HEK293 (cell line): ENCODE results near the gene PITPNB.
A peak's percentile ranks its signal among the peaks of the same experiment; 100 is the strongest.

Source experiments
- CTCF ChIA-PET: fragments of 350-600 bp; formaldehyde crosslinking; extraction: SDS; loops from one replicate; lab custom pipeline; 2021; ENCODE audit warnings: antibody characterized with exemption; lab: Yijun Ruan, JAX
- POLR2A ChIA-PET: fragments of 300-600 bp; formaldehyde crosslinking; extraction: SDS; loops from one replicate; lab custom pipeline; 2020; ENCODE audit warnings: antibody characterized with exemption, inconsistent platforms; lab: Yijun Ruan, JAX
- H3K27ac ChIP-seq: fragments of 200-500 bp; sonication (Bioruptor generic); 2 replicates; pipeline ENCODE4 v1.5.1; 2014; ENCODE audit warnings: low read depth, low read length, control low read depth, inconsistent platforms; ENCODE audit errors: extremely low read depth
- H3K36me3 ChIP-seq, 2 experiments: fragments of 200-500 bp in 1 of 2; sonication (Bioruptor generic) in 1 of 2; 1 replicate in 1 of 2; 2 replicates in 1 of 2; pipeline ENCODE4 v1.5.1; 2014 to 2017; ENCODE audit warnings: inconsistent platforms in 2 of 2, low read length in 2 of 2; ENCODE audit not compliant: control insufficient read depth in 2 of 2, insufficient read depth in 1 of 2
- H3K4me1 ChIP-seq: fragments of 200-500 bp; sonication (Bioruptor generic); 2 replicates; pipeline ENCODE4 v1.5.1; 2014; ENCODE audit warnings: mild to moderate bottlenecking, low read length, inconsistent platforms; ENCODE audit not compliant: control insufficient read depth, insufficient read depth
- H3K4me3 ChIP-seq: 2 replicates; pipeline ENCODE4 v1.5.1; 2011; ENCODE audit warnings: low read depth, mild to moderate bottlenecking, control low read depth, low read length, moderate library complexity
- H3K9me3 ChIP-seq: fragments of 200-500 bp; sonication (Bioruptor generic); 2 replicates; pipeline ENCODE4 v1.5.1; 2014; ENCODE audit warnings: low read depth, low read length, inconsistent platforms; ENCODE audit not compliant: control insufficient read depth, insufficient read depth
- GFI1B ChIP-seq: fragments of 450-650 bp; formaldehyde crosslinking; IDR thresholded peaks from 2 replicates; pipeline ENCODE4 v1.5.1; 2016; ENCODE audit warnings: missing biosample characterization, missing genetic modification characterization
- KLF10 ChIP-seq: fragments of 450-650 bp; IDR thresholded peaks from 2 replicates; pipeline ENCODE4 v1.5.1; 2018; ENCODE audit warnings: missing biosample characterization, mild to moderate bottlenecking, missing genetic modification characterization
- PRDM6 ChIP-seq: fragments of 450-650 bp; formaldehyde crosslinking; IDR thresholded peaks from 2 replicates; pipeline ENCODE4 v1.5.1; 2017; ENCODE audit warnings: missing biosample characterization, missing genetic modification characterization
- SCRT1 ChIP-seq: fragments of 450-650 bp; formaldehyde crosslinking; IDR thresholded peaks from 2 replicates; pipeline ENCODE4 v1.5.1; 2016; ENCODE audit warnings: missing biosample characterization, missing genetic modification characterization, borderline replicate concordance
- SCRT2 ChIP-seq: fragments of 450-650 bp; formaldehyde crosslinking; IDR thresholded peaks from 2 replicates; pipeline ENCODE4 v1.5.1; 2016; ENCODE audit warnings: missing biosample characterization, missing genetic modification characterization
- WT1 ChIP-seq: fragments of 450-650 bp; formaldehyde crosslinking; IDR thresholded peaks from 2 replicates; pipeline ENCODE4 v1.5.1; 2016; ENCODE audit warnings: missing biosample characterization, missing genetic modification characterization
- ZBTB26 ChIP-seq: fragments of 450-650 bp; formaldehyde crosslinking; optimal IDR thresholded peaks from 2 replicates; pipeline ENCODE3; 2016; ENCODE audit warnings: missing biosample characterization, mild to moderate bottlenecking, missing genetic modification characterization
- ZFHX2 ChIP-seq: fragments of 450-650 bp; formaldehyde crosslinking; conservative IDR thresholded peaks from 2 replicates; pipeline ENCODE4 v1.5.1; 2016; ENCODE audit warnings: missing biosample characterization, missing genetic modification characterization
- ZIC2 ChIP-seq: fragments of 450-650 bp; formaldehyde crosslinking; IDR thresholded peaks from 2 replicates; pipeline ENCODE4 v1.5.1; 2016; ENCODE audit warnings: missing biosample characterization, missing genetic modification characterization
- ZNF10 ChIP-seq: fragments of 450-650 bp; formaldehyde crosslinking; IDR thresholded peaks from 2 replicates; pipeline ENCODE4 v1.5.1; 2017; ENCODE audit warnings: missing biosample characterization, missing genetic modification characterization
- ZNF157 ChIP-seq: fragments of 450-650 bp; formaldehyde crosslinking; IDR thresholded peaks from 2 replicates; pipeline ENCODE4 v1.5.1; 2016; ENCODE audit warnings: missing biosample characterization, missing genetic modification characterization
- ZNF18 ChIP-seq: fragments of 450-650 bp; formaldehyde crosslinking; IDR thresholded peaks from 2 replicates; pipeline ENCODE4 v1.5.1; 2016; ENCODE audit warnings: missing biosample characterization, missing genetic modification characterization
- ZNF335 ChIP-seq: fragments of 450-650 bp; formaldehyde crosslinking; conservative IDR thresholded peaks from 2 replicates; pipeline ENCODE4 v1.5.1; 2016; ENCODE audit warnings: missing biosample characterization, missing genetic modification characterization
- ZNF610 ChIP-seq: fragments of 450-650 bp; formaldehyde crosslinking; IDR thresholded peaks from 2 replicates; pipeline ENCODE4 v1.5.1; 2016; ENCODE audit warnings: missing biosample characterization, missing genetic modification characterization, borderline replicate concordance
- ZNF670 ChIP-seq: fragments of 450-650 bp; formaldehyde crosslinking; IDR thresholded peaks from 2 replicates; pipeline ENCODE4 v1.5.1; 2016; ENCODE audit warnings: missing biosample characterization, missing genetic modification characterization, low read depth
- ZNF704 ChIP-seq: fragments of 450-650 bp; formaldehyde crosslinking; IDR thresholded peaks from 2 replicates; pipeline ENCODE4 v1.5.1; 2016; ENCODE audit warnings: missing biosample characterization, missing genetic modification characterization
- ZNF768 ChIP-seq: fragments of 450-650 bp; formaldehyde crosslinking; IDR thresholded peaks from 2 replicates; pipeline ENCODE4 v1.5.1; 2018; ENCODE audit warnings: missing biosample characterization, mild to moderate bottlenecking, missing genetic modification characterization
- ZNF792 ChIP-seq: fragments of 450-650 bp; formaldehyde crosslinking; IDR thresholded peaks from 2 replicates; pipeline ENCODE4 v1.5.1; 2016; ENCODE audit warnings: missing biosample characterization, missing genetic modification characterization
- ZSCAN16 ChIP-seq: fragments of 450-650 bp; formaldehyde crosslinking; IDR thresholded peaks from 2 replicates; pipeline ENCODE4 v1.5.1; 2016; ENCODE audit warnings: missing biosample characterization, missing genetic modification characterization

PITPNB gene

GRCh38 chr22:27892064-27892463 is 27.0 kb downstream of the PITPNB start (continued):
- TF ChIP-seq ZNF335 (tag by site-specific recombination) (no peak), ZFHX2 (tag by site-specific recombination) (no peak), KLF10 (tag by site-specific recombination) (no peak), ZNF704 (no peak), ZIC2 (tag by site-specific recombination) (no peak), ZNF10 (tag by site-specific recombination) (no peak), ZNF768 (tag by site-specific recombination) (no peak)
- TF ChIP-seq, all 188 proteins: peak for 0

- Histone ChIP-seq H3K36me3 (peaks cover 46 to 87% of the 10 kb centered on the region in 2 experiments), H3K4me3 (no peak overlapping the region), H3K4me1 (0 out of 2 replicates have a peak, but pooled peaks cover 5% of the 10 kb centered on the region), H3K9me3 (no peaks in the 10 kb centered on the region), H3K27ac (no peak overlapping the region)
- ChIA-PET POLR2A (interaction anchor here (0.9 kb wide), 1 partner anchor 31 kb away, joined by 3 read pairs; the partner anchor contains the start of gene PITPNB), CTCF (interaction anchor here (0.6 to 7.5 kb wide), 11 partner anchors 10 to 1186 kb away, joined by 3 to 90 read pairs (median 4); partner anchors contain the start of gene PITPNB)
- TF ChIP-seq ZNF610 (tag by site-specific recombination) (no peak), SCRT2 (tag by site-specific recombination) (peak; percentile 40; the same call in 1 of the 2 replicates), SCRT1 (tag by site-specific recombination) (no peak), ZNF18 (tag by site-specific recombination) (no peak)
Measured at GRCh38 chr22:27888310-27888709, 30.7 kb downstream of the PITPNB start.

- H3K27ac ChIP-seq: no peak overlapping the region
- H3K36me3 ChIP-seq: peaks cover 36 to 74% of the 10 kb centered on the region in 2 experiments
Measured at GRCh38 chr22:27886843-27887151, 32.3 kb downstream of the PITPNB start.

More at GRCh38 chr22:27886843-27887151, 32.3 kb downstream of the PITPNB start:
- Histone ChIP-seq H3K9me3 (no peaks in the 10 kb centered on the region), H3K4me1 (0 out of 2 replicates have a peak, but pooled peaks cover 5% of the 10 kb centered on the region), H3K4me3 (no peak overlapping the region)
- no peak for TF ChIP-seq PRDM6 (tag by site-specific recombination)
- no peak for TF ChIP-seq ZNF792
- TF ChIP-seq ZNF157: no peak
- no peak for TF ChIP-seq WT1 (tag by site-specific recombination)
- no peak for TF ChIP-seq ZNF670 (tag by site-specific recombination)
- no peak for TF ChIP-seq ZSCAN16 (tag by site-specific recombination)
- TF ChIP-seq ZBTB26 (tag by site-specific recombination): no peak
- TF ChIP-seq GFI1B (tag by site-specific recombination): no peak
- ChIA-PET CTCF (interaction anchor here (0.5 to 7.5 kb wide), 30 partner anchors 9 to 1515 kb away, joined by 3 to 90 read pairs (median 5); partner anchors contain the start of gene PITPNB), POLR2A (interaction anchor here (1.1 kb wide), 1 partner anchor 32 kb away, joined by 3 read pairs; the partner anchor contains the start of gene PITPNB)
